D721Med (cell line): Measurements from ENCODE around the gene FOXD4L3.
"Not testable (repeated sequence)": the region's sequence is repeated elsewhere in the genome, so short reads cannot be mapped to it uniquely, and the experiment has no call there.

Experiments
- DNase-seq: peaks from one replicate; pipeline ENCODE4 v3.0.0; 2011; ENCODE audit warnings: low spot score; ENCODE audit not compliant: insufficient read length
- FAIRE-seq: peaks from 2 replicates; lab custom pipeline; 2011; peaks lifted over from hg19 to GRCh38; lab: Jason Lieb, UNC

The FOXD4L3 gene

GRCh38 chr9:68342265-68343025 lies 39.8 kb downstream of the FOXD4L3 start:
- DNase-seq, FAIRE-seq: not testable (repeated sequence)

GRCh38 chr9:68343242-68343641 lies 40.6 kb downstream of the FOXD4L3 start:
- FAIRE-seq, DNase-seq: not testable (repeated sequence)

GRCh38 chr9:68343992-68344391 lies 41.3 kb downstream of the FOXD4L3 start:
- FAIRE-seq, DNase-seq: not testable (repeated sequence)

DNA sequence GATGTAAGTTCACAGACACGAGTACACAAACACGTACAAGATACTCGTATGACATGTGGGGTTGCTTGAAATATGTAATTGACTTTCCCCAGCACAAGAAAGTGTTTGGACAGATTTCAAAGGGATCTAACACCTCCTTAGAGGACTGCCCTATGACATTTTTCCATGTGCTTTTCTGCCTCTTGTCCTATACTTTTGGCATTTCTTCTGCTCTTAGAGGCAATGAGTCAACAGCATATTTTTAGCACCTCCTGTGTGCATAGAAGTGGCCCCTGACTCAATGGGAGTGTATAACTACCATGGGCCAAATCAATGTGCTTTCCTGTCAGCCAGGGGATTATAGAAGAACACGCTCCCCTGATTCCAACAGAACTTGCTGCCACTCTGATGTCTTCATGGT lies 49.0 kb downstream of the FOXD4L3 start:
- not testable (repeated sequence) for FAIRE-seq, DNase-seq
